Karpas-422 (cell line): ENCODE results near the gene EIF2B2. TPM values are rescaled to one million over a fixed set of nuclear protein-coding genes. Genes with fewer than 3 reads are reported as not detected.
A peak's percentile ranks its signal among the peaks of the same experiment; 100 is the strongest.

ENCODE experiments used
- DNase-seq: peaks from one replicate; pipeline ENCODE4 v3.0.0-alpha.2; 2015
- H2AFZ ChIP-seq: fragments of 200-600 bp; sonication (generic); 2 replicates; pipeline ENCODE4 v1.6.1; 2014; ENCODE audit warnings: antibody characterized with exemption, low read length, mixed read lengths
- H3K27ac ChIP-seq: fragments of 200-600 bp; sonication (generic); 2 replicates; pipeline ENCODE4 v1.5.1; 2014; ENCODE audit warnings: mild to moderate bottlenecking, low read length, moderate library complexity
- H3K27me3 ChIP-seq: fragments of 200-600 bp; sonication (generic); 2 replicates; pipeline ENCODE4 v1.6.1; 2014; ENCODE audit warnings: low read length, mixed read lengths
- H3K36me3 ChIP-seq: fragments of 200-600 bp; sonication (generic); 2 replicates; pipeline ENCODE4 v1.6.1; 2014; ENCODE audit warnings: low read length, mixed read lengths; ENCODE audit not compliant: insufficient read depth
- H3K4me1 ChIP-seq: fragments of 200-600 bp; sonication (generic); 2 replicates; pipeline ENCODE4 v1.6.1; 2014; ENCODE audit warnings: mild to moderate bottlenecking, low read length, mixed read lengths
- H3K4me2 ChIP-seq: fragments of 200-600 bp; sonication (generic); 2 replicates; pipeline ENCODE4 v1.6.1; 2014; ENCODE audit warnings: low read length, low read depth, mild to moderate bottlenecking; ENCODE audit not compliant: poor library complexity, severe bottlenecking
- H3K4me3 ChIP-seq: fragments of 200-600 bp; sonication (generic); 2 replicates; pipeline ENCODE4 v1.5.1; 2014; ENCODE audit warnings: mild to moderate bottlenecking, antibody characterized with exemption, low read length, mixed read lengths
- H3K79me2 ChIP-seq: fragments of 200-600 bp; sonication (generic); 2 replicates; pipeline ENCODE4 v1.6.1; 2014; ENCODE audit warnings: mild to moderate bottlenecking, low read length, mixed read lengths
- H3K9ac ChIP-seq: fragments of 200-600 bp; sonication (generic); 2 replicates; pipeline ENCODE4 v1.6.0; 2014; ENCODE audit warnings: low read length
- H3K9me2 ChIP-seq: fragments of 200-600 bp; sonication (generic), shearing (Covaris generic); replicated peaks from 2 replicates; pipeline ENCODE4 v1.6.0; 2014; ENCODE audit warnings: mild to moderate bottlenecking, low read length, moderate library complexity; ENCODE audit not compliant: insufficient read depth
- H3K9me3 ChIP-seq: fragments of 300-700, 200-600 bp; sonication (generic); 2 replicates; pipeline ENCODE4 v1.6.1; 2014; ENCODE audit warnings: low read length, mixed read lengths
- H4K20me1 ChIP-seq: fragments of 200-600 bp; sonication (generic); 2 replicates; pipeline ENCODE4 v1.6.1; 2014; ENCODE audit warnings: mild to moderate bottlenecking, antibody characterized with exemption, low read length, low read depth; ENCODE audit not compliant: insufficient read depth
- small RNA-seq: library from RNA; depleted of rRNA; stranded (forward); fragments of <200 nt; gene quantifications from one replicate; pipeline ENCODE3, GENCODE V24; 2014
- total RNA-seq: library from RNA; depleted of rRNA; stranded (reverse); fragments of >200 nt; shearing (Covaris generic); gene quantifications from 2 replicates; pipeline ENCODE4 v1.2.3, GENCODE V29; 2014; ENCODE audit warnings: low replicate concordance; rRNA removed

Gene EIF2B2
- total RNA-seq, 1 experiment from 2014 or later: 86.5 TPM

DNA sequence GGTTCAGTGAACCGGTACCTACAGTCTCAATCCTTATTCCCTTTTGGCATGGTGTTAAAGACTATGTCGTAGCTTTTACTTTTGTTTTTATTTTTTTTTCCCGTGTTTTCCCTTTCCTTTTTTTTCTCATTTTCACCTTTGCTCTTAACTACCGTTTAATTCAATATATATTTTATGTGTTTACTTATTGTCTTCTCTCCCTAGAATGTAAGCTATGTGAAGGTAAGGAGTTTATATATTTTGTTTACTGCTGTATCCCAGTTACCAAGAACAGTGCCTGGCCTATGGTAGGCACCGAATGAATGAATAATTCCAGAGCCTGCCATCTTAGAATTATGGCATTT is 48.8 kb downstream of the EIF2B2 start:
- peak overlapping the region; percentile 9 for H2AFZ ChIP-seq
- H3K9me3 ChIP-seq: no peaks in the 10 kb centered on the region
- peak overlapping the region; percentile 70; the same call in 1 of the 2 replicates for H3K27ac ChIP-seq
- peak overlapping the region; percentile 69 for H3K4me2 ChIP-seq
- no peaks in the 10 kb centered on the region for H3K9me2 ChIP-seq
- H4K20me1 ChIP-seq: no peaks in the 10 kb centered on the region
- H3K4me3 ChIP-seq: peak overlapping the region; percentile 80
- H3K27me3 ChIP-seq: no peaks in the 10 kb centered on the region
- H3K9ac ChIP-seq: peak overlapping the region; percentile 84
- no peak for DNase-seq
- H3K79me2 ChIP-seq: peaks cover 59% of the 10 kb centered on the region
- peaks cover 25% of the 10 kb centered on the region for H3K4me1 ChIP-seq
- H3K36me3 ChIP-seq: peaks cover 25% of the 10 kb centered on the region

DNA sequence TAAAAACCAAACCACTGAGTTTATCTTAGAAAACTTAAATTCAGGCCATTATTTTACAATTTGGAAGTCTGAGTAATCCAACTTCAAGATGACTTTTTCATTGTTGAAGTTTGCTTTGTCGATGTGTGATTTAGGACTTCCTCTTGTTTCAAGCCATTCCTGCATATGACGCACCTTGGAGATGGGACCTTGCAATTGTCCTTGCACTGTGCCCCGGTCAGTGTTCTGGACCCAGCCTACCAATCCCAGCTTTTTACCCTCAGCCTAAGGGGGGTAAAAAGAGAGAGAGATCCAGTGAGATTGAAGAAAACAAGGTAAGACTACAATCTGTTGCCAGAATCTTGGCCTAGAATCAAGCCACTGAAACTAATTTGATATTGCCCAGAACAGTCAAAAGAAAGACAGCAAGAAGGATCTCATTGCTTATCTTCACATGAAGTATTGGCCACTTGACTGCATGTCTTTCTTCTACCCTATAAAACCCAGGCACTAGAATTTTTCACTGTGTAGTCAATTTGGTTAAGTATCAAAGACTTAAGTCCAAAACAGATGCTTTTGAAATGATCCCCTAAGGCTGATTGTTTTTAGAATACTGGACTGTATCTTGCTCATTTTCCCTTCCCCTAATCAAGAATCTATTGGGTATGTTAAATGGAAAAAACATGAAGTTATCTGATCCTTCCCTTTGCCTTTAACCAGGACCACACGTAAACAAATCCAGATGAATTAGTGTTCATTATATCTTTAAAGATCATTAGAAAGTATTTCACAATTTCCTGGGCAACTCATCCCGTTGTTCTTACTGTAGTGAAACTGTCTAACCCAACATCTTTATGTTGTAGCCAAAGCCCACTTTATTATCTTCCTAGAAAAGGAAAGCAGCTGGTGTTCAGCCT is 50.9 kb downstream of the EIF2B2 start:
- H3K9ac ChIP-seq: no peak overlapping the region
- peaks cover 47% of the 10 kb centered on the region for H3K79me2 ChIP-seq
- no peak for DNase-seq
- no peak overlapping the region for H2AFZ ChIP-seq
- H4K20me1 ChIP-seq: no peaks in the 10 kb centered on the region
- no peak overlapping the region for H3K4me2 ChIP-seq
- H3K36me3 ChIP-seq: peaks cover 14% of the 10 kb centered on the region
- no peaks in the 10 kb centered on the region for H3K9me3 ChIP-seq
- no peaks in the 10 kb centered on the region for H3K27me3 ChIP-seq
- no peak overlapping the region for H3K4me3 ChIP-seq
- peak overlapping the region; percentile 16; the same call in 1 of the 2 replicates for H3K27ac ChIP-seq
- H3K4me1 ChIP-seq: peaks cover 25% of the 10 kb centered on the region
- H3K9me2 ChIP-seq: no peaks in the 10 kb centered on the region

DNA sequence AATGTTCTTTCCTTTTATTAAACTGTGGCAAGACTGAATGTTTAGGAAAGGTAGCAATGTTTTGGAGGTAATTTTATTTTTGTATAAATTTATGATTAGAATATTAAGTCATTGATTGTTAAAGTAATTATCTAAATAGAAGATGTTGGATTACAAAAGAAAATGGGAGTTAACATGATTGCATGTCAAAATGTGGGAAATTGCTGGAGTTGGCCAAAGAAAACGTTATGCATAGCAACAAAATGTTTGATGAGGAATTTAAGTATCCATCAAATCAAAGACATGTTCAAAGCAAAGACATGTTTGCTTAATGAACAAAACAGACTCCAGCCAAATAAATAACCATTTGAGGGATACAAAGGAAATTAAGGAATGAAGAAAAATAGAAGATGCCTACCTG is 51.7 kb downstream of the EIF2B2 start:
- Histone ChIP-seq H3K4me1 (peaks cover 21% of the 10 kb centered on the region), H3K9ac (no peak overlapping the region), H3K27me3 (no peaks in the 10 kb centered on the region), H2AFZ (no peak overlapping the region), H3K9me2 (no peaks in the 10 kb centered on the region), H3K4me3 (no peak overlapping the region), H3K79me2 (peaks cover 39% of the 10 kb centered on the region), H4K20me1 (no peaks in the 10 kb centered on the region), H3K27ac (peak overlapping the region; percentile 16; the same call in 1 of the 2 replicates), H3K4me2 (no peak overlapping the region), H3K9me3 (no peaks in the 10 kb centered on the region), H3K36me3 (peaks cover 6% of the 10 kb centered on the region)
- DNase-seq: no peak

DNA sequence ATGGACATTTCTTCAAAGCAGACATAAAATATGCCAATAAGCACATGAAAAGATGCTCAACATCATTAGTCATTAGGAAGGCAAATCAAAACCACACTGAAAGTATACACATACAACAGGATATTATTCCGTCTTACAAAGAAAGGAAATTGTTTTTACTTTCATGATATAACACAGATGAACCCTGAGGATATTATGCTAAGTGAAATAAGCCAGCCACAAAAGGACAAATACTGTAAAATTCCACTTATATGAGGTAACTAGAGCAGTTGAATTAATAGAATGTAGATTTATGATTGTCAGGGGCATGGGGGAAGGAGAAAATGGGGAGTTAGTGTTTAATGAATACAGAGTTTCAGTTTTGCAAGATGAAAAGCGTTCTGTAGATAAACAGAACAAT is 56.9 kb downstream of the EIF2B2 start:
- no peak for DNase-seq
- Histone ChIP-seq H3K27me3 (no peaks in the 10 kb centered on the region), H3K9ac (no peak overlapping the region), H3K27ac (no peak overlapping the region), H3K9me2 (no peaks in the 10 kb centered on the region), H3K79me2 (peaks cover 59% of the 10 kb centered on the region), H3K4me3 (no peak overlapping the region), H3K9me3 (peaks cover 11% of the 10 kb centered on the region), H3K36me3 (peaks cover 23% of the 10 kb centered on the region), H2AFZ (no peak overlapping the region), H3K4me1 (peaks cover 11% of the 10 kb centered on the region), H4K20me1 (no peaks in the 10 kb centered on the region), H3K4me2 (no peak overlapping the region)

DNA sequence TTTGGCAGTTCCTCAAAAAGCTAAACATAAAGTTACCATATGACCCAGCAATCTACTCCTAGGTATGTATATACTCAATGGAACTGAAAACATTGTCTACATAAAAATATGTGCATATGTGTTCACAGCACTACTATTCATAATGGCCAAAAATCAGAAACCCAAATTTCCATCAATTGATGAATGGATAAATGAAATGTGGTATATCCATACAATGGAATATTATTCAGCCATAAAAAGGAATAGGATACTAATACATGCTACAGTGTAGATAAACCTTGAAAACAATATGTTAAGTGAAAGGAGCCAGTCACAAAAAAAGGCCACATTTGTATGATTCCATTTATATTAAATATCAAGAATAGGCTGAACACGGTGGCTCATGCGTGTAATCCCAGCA is 57.7 kb downstream of the EIF2B2 start:
- no peak for DNase-seq
- Histone ChIP-seq H2AFZ (no peak overlapping the region), H3K36me3 (peaks cover 23% of the 10 kb centered on the region), H3K79me2 (peaks cover 58% of the 10 kb centered on the region), H3K27me3 (no peaks in the 10 kb centered on the region), H3K9ac (no peak overlapping the region), H3K4me2 (no peak overlapping the region), H3K9me2 (no peaks in the 10 kb centered on the region), H3K4me1 (peaks cover 11% of the 10 kb centered on the region), H3K9me3 (peaks cover 11% of the 10 kb centered on the region), H3K4me3 (no peak overlapping the region), H3K27ac (no peak overlapping the region), H4K20me1 (no peaks in the 10 kb centered on the region)

Small RNAs within 50 kb of the gene (small RNA-seq; reads per million reads assigned to genes)
- not detected for gene RNU6-689P

Other genes starting within 250 kb of the EIF2B2 start
- gene YLPM1, start 239.6 kb upstream of the EIF2B2 start, total RNA-seq: 81.1 and 159 TPM in 2 replicates
- 2.3 and 2.6 TPM in 2 replicates for gene PROX2, start 126.8 kb upstream of the EIF2B2 start, total RNA-seq
- 101 and 105 TPM in 2 replicates for gene DLST, start 121.0 kb upstream of the EIF2B2 start, total RNA-seq
- 34.3 and 60.2 TPM in 2 replicates for gene RPS6KL1, start 79.7 kb upstream of the EIF2B2 start, total RNA-seq
- 3.5 and 8.3 TPM in 2 replicates for gene PGF, start 47.3 kb upstream of the EIF2B2 start, total RNA-seq
- gene MLH3, start 48.5 kb downstream of the EIF2B2 start, total RNA-seq: 58.3 and 71.5 TPM in 2 replicates
- 80.3 and 84.2 TPM in 2 replicates for gene ACYP1, start 61.1 kb downstream of the EIF2B2 start, total RNA-seq
- gene ZC2HC1C, start 66.7 kb downstream of the EIF2B2 start, total RNA-seq: 1.1 and 2.9 TPM in 2 replicates
- gene NEK9, start 124.1 kb downstream of the EIF2B2 start, total RNA-seq: 103 and 179 TPM in 2 replicates
- gene TMED10, start 173.7 kb downstream of the EIF2B2 start, total RNA-seq: 104 and 349 TPM in 2 replicates